WTC11 (cell line): ENCODE results near the gene PNRC1.

ENCODE experiments used
- ATF1 ChIP-seq: sonication (generic); formaldehyde crosslinking; IDR thresholded peaks from 2 replicates; pipeline ENCODE4 v1.8.1; 2023; ENCODE audit warnings: mild to moderate bottlenecking, moderate library complexity, missing genetic modification reagents
- CREB1 ChIP-seq: sonication (generic); formaldehyde crosslinking; IDR thresholded peaks from 2 replicates; pipeline ENCODE4 v1.8.0; 2023; ENCODE audit warnings: mild to moderate bottlenecking, missing genetic modification reagents
- NFYB ChIP-seq: sonication (generic); formaldehyde crosslinking; conservative IDR thresholded peaks from 2 replicates; pipeline ENCODE4 v1.8.0; 2022; ENCODE audit warnings: low read depth, missing genetic modification reagents
- NR3C1 ChIP-seq: sonication (generic); formaldehyde crosslinking; conservative IDR thresholded peaks from 2 replicates; pipeline ENCODE4 v1.8.1; 2023; ENCODE audit warnings: low read depth, mild to moderate bottlenecking, missing genetic modification reagents
- RELA ChIP-seq: sonication (generic); formaldehyde crosslinking; IDR thresholded peaks from 2 replicates; pipeline ENCODE4 v1.8.1; 2022; ENCODE audit warnings: missing genetic modification reagents, mild to moderate bottlenecking, borderline replicate concordance
- TCF7 ChIP-seq: sonication (generic); formaldehyde crosslinking; IDR thresholded peaks from 2 replicates; pipeline ENCODE4 v1.8.0; 2022; ENCODE audit warnings: mild to moderate bottlenecking, low read depth, missing genetic modification reagents, moderate library complexity
- TEAD4 ChIP-seq: sonication (generic); formaldehyde crosslinking; IDR thresholded peaks from 2 replicates; pipeline ENCODE4 v1.8.0; 2022; ENCODE audit warnings: mild to moderate bottlenecking, missing genetic modification reagents
- ZNF219 ChIP-seq: sonication (generic); formaldehyde crosslinking; IDR thresholded peaks from 2 replicates; pipeline ENCODE4 v1.8.0; 2023; ENCODE audit warnings: missing genetic modification reagents, mild to moderate bottlenecking, borderline replicate concordance
- TF ChIP-seq, protein P1 (sequence below): fragments of 200-600 bp; IDR thresholded peaks from 2 replicates; pipeline ENCODE4 v1.8.0; 2022; ENCODE audit warnings: antibody characterized with exemption
- TF ChIP-seq, protein P2 (sequence below): sonication (generic); formaldehyde crosslinking; IDR thresholded peaks from 2 replicates; pipeline ENCODE4 v1.8.0; 2022; ENCODE audit warnings: mild to moderate bottlenecking, missing genetic modification reagents
- TF ChIP-seq, protein P3 (sequence below): sonication (generic); formaldehyde crosslinking; IDR thresholded peaks from 2 replicates; pipeline ENCODE4 v1.8.1; 2022; ENCODE audit warnings: low read depth, mild to moderate bottlenecking, moderate library complexity, missing genetic modification reagents, borderline replicate concordance
- TF ChIP-seq, protein P4 (sequence below): sonication (generic); formaldehyde crosslinking; IDR thresholded peaks from 2 replicates; pipeline ENCODE4 v1.8.0; 2022; ENCODE audit warnings: mild to moderate bottlenecking, missing genetic modification reagents
- TF ChIP-seq, protein P5 (sequence below): fragments of 250-450 bp; sonication (Bioruptor Pico); IDR thresholded peaks from 2 replicates; pipeline ENCODE4 v1.9.0; 2021; ENCODE audit warnings: moderate library complexity, mild to moderate bottlenecking, inconsistent platforms, borderline replicate concordance
- TF ChIP-seq, protein P6 (sequence below): sonication (generic); formaldehyde crosslinking; IDR thresholded peaks from 2 replicates; pipeline ENCODE4 v1.8.0; 2022; ENCODE audit warnings: mild to moderate bottlenecking, missing genetic modification reagents

GRCh38 chr6:89081129-89081422 lies 525 bp downstream of the PNRC1 start:
- no peak for TF ChIP-seq NFYB (CRISPR knock-in tag)
- TF ChIP-seq, protein P1, sequence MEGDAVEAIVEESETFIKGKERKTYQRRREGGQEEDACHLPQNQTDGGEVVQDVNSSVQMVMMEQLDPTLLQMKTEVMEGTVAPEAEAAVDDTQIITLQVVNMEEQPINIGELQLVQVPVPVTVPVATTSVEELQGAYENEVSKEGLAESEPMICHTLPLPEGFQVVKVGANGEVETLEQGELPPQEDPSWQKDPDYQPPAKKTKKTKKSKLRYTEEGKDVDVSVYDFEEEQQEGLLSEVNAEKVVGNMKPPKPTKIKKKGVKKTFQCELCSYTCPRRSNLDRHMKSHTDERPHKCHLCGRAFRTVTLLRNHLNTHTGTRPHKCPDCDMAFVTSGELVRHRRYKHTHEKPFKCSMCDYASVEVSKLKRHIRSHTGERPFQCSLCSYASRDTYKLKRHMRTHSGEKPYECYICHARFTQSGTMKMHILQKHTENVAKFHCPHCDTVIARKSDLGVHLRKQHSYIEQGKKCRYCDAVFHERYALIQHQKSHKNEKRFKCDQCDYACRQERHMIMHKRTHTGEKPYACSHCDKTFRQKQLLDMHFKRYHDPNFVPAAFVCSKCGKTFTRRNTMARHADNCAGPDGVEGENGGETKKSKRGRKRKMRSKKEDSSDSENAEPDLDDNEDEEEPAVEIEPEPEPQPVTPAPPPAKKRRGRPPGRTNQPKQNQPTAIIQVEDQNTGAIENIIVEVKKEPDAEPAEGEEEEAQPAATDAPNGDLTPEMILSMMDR: no peak
- no peak for TF ChIP-seq CREB1 (CRISPR knock-in tag)
- no peak for TF ChIP-seq ATF1 (CRISPR knock-in tag)
- TF ChIP-seq, protein P2, sequence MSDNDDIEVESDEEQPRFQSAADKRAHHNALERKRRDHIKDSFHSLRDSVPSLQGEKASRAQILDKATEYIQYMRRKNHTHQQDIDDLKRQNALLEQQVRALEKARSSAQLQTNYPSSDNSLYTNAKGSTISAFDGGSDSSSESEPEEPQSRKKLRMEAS: no peak
- TF ChIP-seq, protein P3, sequence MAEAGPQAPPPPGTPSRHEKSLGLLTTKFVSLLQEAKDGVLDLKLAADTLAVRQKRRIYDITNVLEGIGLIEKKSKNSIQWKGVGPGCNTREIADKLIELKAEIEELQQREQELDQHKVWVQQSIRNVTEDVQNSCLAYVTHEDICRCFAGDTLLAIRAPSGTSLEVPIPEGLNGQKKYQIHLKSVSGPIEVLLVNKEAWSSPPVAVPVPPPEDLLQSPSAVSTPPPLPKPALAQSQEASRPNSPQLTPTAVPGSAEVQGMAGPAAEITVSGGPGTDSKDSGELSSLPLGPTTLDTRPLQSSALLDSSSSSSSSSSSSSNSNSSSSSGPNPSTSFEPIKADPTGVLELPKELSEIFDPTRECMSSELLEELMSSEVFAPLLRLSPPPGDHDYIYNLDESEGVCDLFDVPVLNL (CRISPR knock-in tag): no peak
- no peak for TF ChIP-seq TCF7
- TF ChIP-seq, protein P4, sequence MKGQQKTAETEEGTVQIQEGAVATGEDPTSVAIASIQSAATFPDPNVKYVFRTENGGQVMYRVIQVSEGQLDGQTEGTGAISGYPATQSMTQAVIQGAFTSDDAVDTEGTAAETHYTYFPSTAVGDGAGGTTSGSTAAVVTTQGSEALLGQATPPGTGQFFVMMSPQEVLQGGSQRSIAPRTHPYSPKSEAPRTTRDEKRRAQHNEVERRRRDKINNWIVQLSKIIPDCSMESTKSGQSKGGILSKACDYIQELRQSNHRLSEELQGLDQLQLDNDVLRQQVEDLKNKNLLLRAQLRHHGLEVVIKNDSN (CRISPR knock-in tag): no peak
- TF ChIP-seq TEAD4 (CRISPR knock-in tag): no peak
- no peak for TF ChIP-seq RELA (CRISPR knock-in tag)
- TF ChIP-seq, protein P5, sequence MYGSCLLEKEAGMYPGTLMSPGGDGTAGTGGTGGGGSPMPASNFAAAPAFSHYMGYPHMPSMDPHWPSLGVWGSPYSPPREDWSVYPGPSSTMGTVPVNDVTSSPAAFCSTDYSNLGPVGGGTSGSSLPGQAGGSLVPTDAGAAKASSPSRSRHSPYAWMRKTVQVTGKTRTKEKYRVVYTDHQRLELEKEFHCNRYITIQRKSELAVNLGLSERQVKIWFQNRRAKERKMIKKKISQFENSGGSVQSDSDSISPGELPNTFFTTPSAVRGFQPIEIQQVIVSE (CRISPR knock-in tag): no peak
- no peak for TF ChIP-seq ZNF219 (CRISPR knock-in tag)
- TF ChIP-seq, protein P6, sequence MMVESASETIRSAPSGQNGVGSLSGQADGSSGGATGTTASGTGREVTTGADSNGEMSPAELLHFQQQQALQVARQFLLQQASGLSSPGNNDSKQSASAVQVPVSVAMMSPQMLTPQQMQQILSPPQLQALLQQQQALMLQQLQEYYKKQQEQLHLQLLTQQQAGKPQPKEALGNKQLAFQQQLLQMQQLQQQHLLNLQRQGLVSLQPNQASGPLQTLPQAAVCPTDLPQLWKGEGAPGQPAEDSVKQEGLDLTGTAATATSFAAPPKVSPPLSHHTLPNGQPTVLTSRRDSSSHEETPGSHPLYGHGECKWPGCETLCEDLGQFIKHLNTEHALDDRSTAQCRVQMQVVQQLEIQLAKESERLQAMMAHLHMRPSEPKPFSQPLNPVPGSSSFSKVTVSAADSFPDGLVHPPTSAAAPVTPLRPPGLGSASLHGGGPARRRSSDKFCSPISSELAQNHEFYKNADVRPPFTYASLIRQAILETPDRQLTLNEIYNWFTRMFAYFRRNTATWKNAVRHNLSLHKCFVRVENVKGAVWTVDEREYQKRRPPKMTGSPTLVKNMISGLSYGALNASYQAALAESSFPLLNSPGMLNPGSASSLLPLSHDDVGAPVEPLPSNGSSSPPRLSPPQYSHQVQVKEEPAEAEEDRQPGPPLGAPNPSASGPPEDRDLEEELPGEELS: no peak
- no peak for TF ChIP-seq NR3C1
